ENCODE data around the gene TIMM10. TPM values are rescaled to one million over a fixed set of nuclear protein-coding genes. Genes with fewer than 3 reads are reported as not detected.

Gene TIMM10
- total RNA-seq, 6 experiments from 2014 or later, result 19.6 to 48.5 (median 39.0) TPM

- peaks cover 0 to 28% (median 12%) of the 10 kb centered on the region in 4 donors for H3K36me3 ChIP-seq
- peaks cover 0 to 47% (median 15%) of the 10 kb centered on the region in 4 donors for H3K4me1 ChIP-seq
- intact Hi-C loops (cut with DNase I), result no loop called here
- H3K9me3 ChIP-seq, result no peaks in the 10 kb centered on the region
- H3K27ac ChIP-seq, result no peak overlapping the region
- WGBS (ENCODE audit: insufficient coverage, low coverage, low lambda C conversion rate, missing lambda C conversion rate), result 100% methylated on average over 1 of the region's 1 CpG
- no peak overlapping the region for H3K4me3 ChIP-seq
- H3K27me3 ChIP-seq, result no peaks in the 10 kb centered on the region
- TF ChIP-seq CTCF (IDR thresholded peaks at IDR 0.05) (no peak), POLR2A (IDR thresholded peaks at IDR 0.05) (no peak)
- DNase-seq, result no peak
- no peak for ATAC-seq
These were observed 24.0 kb downstream of the TIMM10 start for GRCh38 chr11:57506522-57506921.

- no peaks in the 10 kb centered on the region for H3K9me3 ChIP-seq
- H3K36me3 ChIP-seq, result peaks cover 0 to 28% (median 13%) of the 10 kb centered on the region in 4 donors
- H3K4me1 ChIP-seq, result peaks cover 0 to 66% (median 24%) of the 10 kb centered on the region in 4 donors
These were observed 26.0 kb downstream of the TIMM10 start for GRCh38 chr11:57504511-57504910.

GRCh38 chr11:57502870-57503269, 27.7 kb downstream of the TIMM10 start:
- Histone ChIP-seq H3K27me3 (no peaks in the 10 kb centered on the region), H3K4me1 (peaks cover 0 to 73% (median 35%) of the 10 kb centered on the region in 4 donors), H3K9me3 (no peaks in the 10 kb centered on the region), H3K4me3 (no peak overlapping the region), H3K27ac (peak overlapping the region in 2 of 3 donors; percentile 86 to 95), H3K36me3 (peaks cover 0 to 28% (median 13%) of the 10 kb centered on the region in 4 donors)
- DNase-seq (peak in 1 of 3 donors; percentile 74), ATAC-seq (peak; percentile 10 to 53 (median 20))
- peak in 1 of 4 donors; percentile 12 for TF ChIP-seq CTCF (IDR thresholded peaks at IDR 0.05)
- no peak for TF ChIP-seq POLR2A (IDR thresholded peaks at IDR 0.05)
- intact Hi-C loops (cut with DNase I), result no loop called here

More at GRCh38 chr11:57504511-57504910, 26.0 kb downstream of the TIMM10 start:
- TF ChIP-seq CTCF (IDR thresholded peaks at IDR 0.05) (no peak), POLR2A (IDR thresholded peaks at IDR 0.05) (no peak)
- H3K27me3 ChIP-seq, result no peaks in the 10 kb centered on the region
- no peak overlapping the region for H3K27ac ChIP-seq
- DNase-seq (no peak), ATAC-seq (no peak)
- intact Hi-C loops (cut with DNase I), result no loop called here
- no peak overlapping the region for H3K4me3 ChIP-seq
- WGBS (ENCODE audit: insufficient coverage, low coverage, low lambda C conversion rate, missing lambda C conversion rate), result 79% methylated on average over 4 of the region's 4 CpGs

- Histone ChIP-seq H3K4me1 (peaks cover 0 to 77% (median 37%) of the 10 kb centered on the region in 4 donors), H3K9me3 (no peaks in the 10 kb centered on the region), H3K36me3 (peaks cover 0 to 27% (median 12%) of the 10 kb centered on the region in 4 donors), H3K27ac (peak overlapping the region in 2 of 3 donors; percentile 86 to 95), H3K4me3 (no peak overlapping the region), H3K27me3 (no peaks in the 10 kb centered on the region)
- TF ChIP-seq POLR2A (IDR thresholded peaks at IDR 0.05), result no peak
- TF ChIP-seq CTCF (IDR thresholded peaks at IDR 0.05), result no peak
- DNase-seq, result no peak
- 62% methylated on average over 2 of the region's 3 CpGs for WGBS (ENCODE audit: insufficient coverage, low coverage, low lambda C conversion rate, missing lambda C conversion rate)
- intact Hi-C loops (cut with DNase I), result no loop called here
- ATAC-seq, result no peak
These were observed 28.2 kb downstream of the TIMM10 start for GRCh38 chr11:57502376-57502775.

All from right lobe of liver (tissue), 6 donors.